Measurements from ENCODE around the gene KEAP1. TPM values are rescaled to one million over a fixed set of nuclear protein-coding genes. Genes with fewer than 3 reads are reported as not detected.

KEAP1 gene
- total RNA-seq, 4 donors from 2014 or later: 51.9 to 94.5 (median 80.6) TPM

GRCh38 chr19:10442698-10443097, 60.5 kb downstream of the KEAP1 start:
- Histone ChIP-seq H3K36me3 (peaks cover 4 to 20% (median 12%) of the 10 kb centered on the region in 4 donors), H3K9me3 (no peaks in the 10 kb centered on the region), H3K27me3 (no peaks in the 10 kb centered on the region), H3K27ac (replicated peaks in 1 of 4) (no peak overlapping the region), H3K4me1 (no peaks in the 10 kb centered on the region), H3K4me3 (no peak overlapping the region)
- DNase-seq (ENCODE audit: extremely low spot score): no peak
- intact Hi-C loops (cut with DNase I): no loop called here
- no peak for TF ChIP-seq EP300 (IDR thresholded peaks at IDR 0.05)
- no peak for TF ChIP-seq POLR2A (IDR thresholded peaks at IDR 0.05; ENCODE audit: low read depth)
- TF ChIP-seq CTCF (IDR thresholded peaks at IDR 0.05): no peak
- TF ChIP-seq POLR2AphosphoS5 (IDR thresholded peaks at IDR 0.05): no peak
- 87% methylated on average over 3 of the region's 3 CpGs for WGBS

GRCh38 chr19:10439588-10439987, 63.6 kb downstream of the KEAP1 start:
- Histone ChIP-seq H3K36me3 (peaks cover 0 to 7% (median 5%) of the 10 kb centered on the region in 4 donors), H3K27me3 (no peaks in the 10 kb centered on the region), H3K27ac (replicated peaks in 1 of 4) (no peak overlapping the region), H3K9me3 (no peaks in the 10 kb centered on the region), H3K4me3 (no peak overlapping the region), H3K4me1 (no peaks in the 10 kb centered on the region)
- no peak for TF ChIP-seq EP300 (IDR thresholded peaks at IDR 0.05)
- no peak for TF ChIP-seq POLR2AphosphoS5 (IDR thresholded peaks at IDR 0.05)
- no peak for TF ChIP-seq CTCF (IDR thresholded peaks at IDR 0.05)
- TF ChIP-seq POLR2A (IDR thresholded peaks at IDR 0.05; ENCODE audit: low read depth): no peak
- DNase-seq (ENCODE audit: extremely low spot score): no peak
- WGBS: 80% methylated on average over 5 of the region's 5 CpGs
- intact Hi-C loops (cut with DNase I): no loop called here

Small RNAs within 50 kb of the gene (small RNA-seq; reads per million reads assigned to genes)
- gene MIR1238 (0 reads per million in 3 donors), gene RNU7-140P (0 reads per million in 3 donors)

Other genes with a start within 250 kb of the KEAP1 start
- gene ICAM1, start 232.2 kb downstream of the KEAP1 start, total RNA-seq: 10 to 100 TPM; 15.8 to 63.5 (median 18.4) TPM
- under 1 TPM in 3 of 4 donors, not detected in 1; 0.29 to 0.78 (median 0.66) TPM for gene ICAM4, start 216.4 kb downstream of the KEAP1 start, total RNA-seq
- under 1 TPM; 0.23 to 0.45 (median 0.37) TPM for gene ICAM5, start 213.4 kb downstream of the KEAP1 start, total RNA-seq
- 1 to 10 TPM in 3 of 4 donors, under 1 TPM in 1; 0.58 to 1.2 (median 1.2) TPM for gene ZGLP1, start 193.5 kb downstream of the KEAP1 start, total RNA-seq
- 10 to 100 TPM; 16.6 to 29.6 (median 26.5) TPM for gene FDX2, start 187.3 kb downstream of the KEAP1 start, total RNA-seq
- 10 to 100 TPM; 23.7 to 42.2 (median 30.2) TPM for gene RAVER1, start 169.8 kb downstream of the KEAP1 start, total RNA-seq
- 10 to 100 TPM in 1 of 4 donors, 1 to 10 TPM in 3; 2.9 to 10.9 (median 5.2) TPM for gene ICAM3, start 163.7 kb downstream of the KEAP1 start, total RNA-seq
- 10 to 100 TPM; 50.5 to 71.6 (median 65.9) TPM for gene TYK2, start 122.8 kb downstream of the KEAP1 start, total RNA-seq
- 100 to 1,000 TPM; 131 to 176 (median 160) TPM for gene CDC37, start 99.8 kb downstream of the KEAP1 start, total RNA-seq
- 10 to 100 TPM; 11.6 to 24.5 (median 14.1) TPM for gene PDE4A, start 82.8 kb downstream of the KEAP1 start, total RNA-seq
- not detected for gene S1PR5, start 14.1 kb upstream of the KEAP1 start, total RNA-seq
- 10 to 100 TPM; 18.2 to 44.1 (median 29.7) TPM for gene ATG4D, start 40.5 kb upstream of the KEAP1 start, total RNA-seq
- 10 to 100 TPM; 13.7 to 23.9 (median 16.0) TPM for gene KRI1, start 62.7 kb upstream of the KEAP1 start, total RNA-seq
- 10 to 100 TPM; 11.2 to 30.0 (median 18.3) TPM for gene CDKN2D, start 65.6 kb upstream of the KEAP1 start, total RNA-seq
- not detected for gene AP1M2, start 84.0 kb upstream of the KEAP1 start, total RNA-seq
- gene SLC44A2, start 122.2 kb upstream of the KEAP1 start, total RNA-seq: 10 to 100 TPM; 26.2 to 71.2 (median 46.1) TPM
- 100 to 1,000 TPM in 3 of 4 donors, 10 to 100 TPM in 1; 79.2 to 127 (median 102) TPM for gene ILF3, start 151.0 kb upstream of the KEAP1 start, total RNA-seq
- gene QTRT1, start 198.1 kb upstream of the KEAP1 start, total RNA-seq: 10 to 100 TPM; 19.9 to 34.9 (median 25.4) TPM
- 100 to 1,000 TPM in 1 of 4 donors, 10 to 100 TPM in 3; 73.6 to 115 (median 93.7) TPM for gene DNM2, start 214.7 kb upstream of the KEAP1 start, total RNA-seq